Epidermal melanocyte (primary cell): Measurements from ENCODE around the gene ARHGAP12.
"Not testable (repeated sequence)": the region's sequence is repeated elsewhere in the genome, so short reads cannot be mapped to it uniquely, and the experiment has no call there.

Experiments used
- DNase-seq: peaks from one replicate; pipeline ENCODE4 v3.0.0; 2011; ENCODE audit warnings: low spot score; ENCODE audit not compliant: insufficient read length

The ARHGAP12 gene

GRCh38 chr10:31926765-31927564 lies 1.7 kb downstream of the ARHGAP12 start:
- no peak for DNase-seq

GRCh38 chr10:31926160-31926559 lies 2.5 kb downstream of the ARHGAP12 start:
- no peak for DNase-seq

- DNase-seq, result no peak
Measured at GRCh38 chr10:31924833-31925232, 3.8 kb downstream of the ARHGAP12 start.

GRCh38 chr10:31923389-31923788 lies 5.2 kb downstream of the ARHGAP12 start:
- no peak for DNase-seq

GRCh38 chr10:31921031-31921430 lies 7.6 kb downstream of the ARHGAP12 start:
- DNase-seq, result no peak

GRCh38 chr10:31920538-31920937 lies 8.1 kb downstream of the ARHGAP12 start:
- no peak for DNase-seq

- no peak for DNase-seq
Measured at GRCh38 chr10:31918671-31919409, 9.8 kb downstream of the ARHGAP12 start.

GRCh38 chr10:31914370-31914769 lies 14.3 kb downstream of the ARHGAP12 start:
- DNase-seq, result no peak

- DNase-seq, result no peak
Measured at GRCh38 chr10:31912898-31913850, 15.5 kb downstream of the ARHGAP12 start.

GRCh38 chr10:31912289-31912688 lies 16.3 kb downstream of the ARHGAP12 start:
- no peak for DNase-seq

- no peak for DNase-seq
Measured at GRCh38 chr10:31910016-31910415, 18.6 kb downstream of the ARHGAP12 start.

- DNase-seq, result no peak
Measured at GRCh38 chr10:31908157-31908556, 20.5 kb downstream of the ARHGAP12 start.

- DNase-seq, result no peak
Measured at GRCh38 chr10:31906039-31906438, 22.6 kb downstream of the ARHGAP12 start.

- no peak for DNase-seq
Measured at GRCh38 chr10:31905586-31905985, 23.0 kb downstream of the ARHGAP12 start.

GRCh38 chr10:31902625-31903024 lies 26.0 kb downstream of the ARHGAP12 start:
- no peak for DNase-seq

GRCh38 chr10:31897506-31897905 lies 31.1 kb downstream of the ARHGAP12 start:
- no peak for DNase-seq

GRCh38 chr10:31896968-31897384 lies 31.7 kb downstream of the ARHGAP12 start:
- peak; percentile 31 for DNase-seq

GRCh38 chr10:31895722-31896121 lies 32.9 kb downstream of the ARHGAP12 start:
- not testable (repeated sequence) for DNase-seq

GRCh38 chr10:31888442-31888841 lies 40.2 kb downstream of the ARHGAP12 start:
- no peak for DNase-seq

GRCh38 chr10:31887850-31888249 lies 40.8 kb downstream of the ARHGAP12 start:
- DNase-seq, result no peak

- no peak for DNase-seq
Measured at GRCh38 chr10:31886885-31887284, 41.7 kb downstream of the ARHGAP12 start.

- DNase-seq, result no peak
Measured at GRCh38 chr10:31885971-31886370, 42.7 kb downstream of the ARHGAP12 start.
